ENCODE measurements around the gene RACK1. TPM values are rescaled to one million over a fixed set of nuclear protein-coding genes. Genes with fewer than 3 reads are reported as not detected.

RACK1 gene
- total and polyA plus RNA-seq, 2 of the 13 experiments (the other 11 are each of a cell fraction or from before 2014, with no cell fraction given) = 2,514 to 6,141 TPM

- Histone ChIP-seq H2AFZ (ENCODE audit: low read length) (no peak overlapping the region), H3K4me2 (ENCODE audit: low read depth, low read length) (peak overlapping the region; percentile 78), H3K9me3 (ENCODE audit: low read length) (no peaks in the 10 kb centered on the region), H3K4me3 (replicated peaks in 1 of 3; ENCODE audit: insufficient read depth in 1 of 3, low read depth in 2 of 3, low read length in 3 of 3) (peak overlapping the region; percentile 74 to 93 (median 79)), H3K36me3 (replicated peaks in 1 of 2; ENCODE audit: control insufficient read depth in 1 of 2, insufficient read depth in 2 of 2, low read length in 2 of 2) (no peaks in the 10 kb centered on the region), H3K27ac (ENCODE audit: extremely low read length, insufficient read depth, low read length) (peak overlapping the region; percentile 74), H4K20me1 (ENCODE audit: insufficient read depth, low read length) (no peaks in the 10 kb centered on the region), H3K4me1 (ENCODE audit: insufficient read depth, low read length) (peaks cover 26% of the 10 kb centered on the region), H3K27me3 (ENCODE audit: control insufficient read depth in 1 of 2, insufficient read depth in 2 of 2, low read length in 2 of 2) (no peaks in the 10 kb centered on the region; a peak in 1 of 5 replicates), H3K79me2 (ENCODE audit: insufficient read depth, low read length) (no peaks in the 10 kb centered on the region), H3K9ac (ENCODE audit: insufficient read depth, low read depth, low read length) (peak overlapping the region; percentile 70)
- intact Hi-C loops (cut with micrococcal nuclease; ENCODE audit: unreplicated experiment) = loop anchor here (1.0 kb wide), 2 partner anchors 20 to 35 kb away; no protein-coding TSS in a partner anchor
- FAIRE-seq (no peak), DNase-seq (ENCODE audit: low spot score) (peak; percentile 81), ATAC-seq (peak; percentile 32)
- ChIA-PET CTCF (ENCODE audit: low intra/inter-chr PET ratio, low total read pairs) (no interaction called here), POLR2A (interaction anchor here (1.0 to 2.3 kb wide), 4 partner anchors 20 to 36 kb away, joined by 3 to 20 read pairs (median 8); partner anchors contain the start of gene TRIM41)
- in situ Hi-C loops (cut with HindIII; ENCODE audit: extremely low pct_ligation_motif_present, low pct_unique_long_range_greater_than_20kb) = loop anchor here (5.0 kb wide), 1 partner anchor 35 kb away; the partner anchor contains the start of gene TRIM41
- 1% methylated on average over 22 of the region's 37 CpGs for WGBS (ENCODE audit: low lambda C conversion rate)
- no TSS peak for BruUV-seq (replicated peaks)
- TF ChIP-seq ZNF709 (CRISPR knock-in tag; IDR thresholded peaks at IDR 0.05) (no peak), ZKSCAN8 (CRISPR knock-in tag; IDR thresholded peaks at IDR 0.05; ENCODE audit: borderline replicate concordance) (no peak), AHR (CRISPR knock-in tag; IDR thresholded peaks at IDR 0.05) (no peak), HDAC6 (IDR thresholded peaks at IDR 0.05; ENCODE audit: low read depth, low read length) (no peak), ZNF260 (CRISPR knock-in tag; IDR thresholded peaks at IDR 0.05; ENCODE audit: borderline replicate concordance, low read depth) (no peak), ZNF12 (CRISPR knock-in tag; IDR thresholded peaks at IDR 0.05) (no peak; the same call in 1 of the 2 replicates), CEBPG (CRISPR knock-in tag; IDR thresholded peaks at IDR 0.05) (no peak), SKI (IDR thresholded peaks at IDR 0.05; ENCODE audit: partially characterized antibody) (no peak), ZNF282 (IDR thresholded peaks at IDR 0.05; ENCODE audit: partially characterized antibody) (no peak), RBM39 (IDR thresholded peaks at IDR 0.05; ENCODE audit: low read depth, low read length, poor library complexity, severe bottlenecking) (no peak), ATF3 (CRISPR knock-in tag; IDR thresholded peaks at IDR 0.05) (0 out of 2 replicates have a peak, but pooled peaks have one; percentile 35), ETV5 (CRISPR knock-in tag; IDR thresholded peaks at IDR 0.05; ENCODE audit: borderline replicate concordance) (peak; percentile 39; the same call in 1 of the 2 replicates), SSRP1 (CRISPR knock-in tag; IDR thresholded peaks at IDR 0.05) (peak; percentile 95), ZNF232 (CRISPR knock-in tag; IDR thresholded peaks at IDR 0.05; ENCODE audit: borderline replicate concordance) (peak; percentile 60; the same call in 1 of the 2 replicates), SPEN (CRISPR knock-in tag; IDR thresholded peaks at IDR 0.05; ENCODE audit: low read depth) (no peak; the same call in 1 of the 2 replicates), SMARCE1 (IDR thresholded peaks at IDR 0.05; ENCODE audit: borderline replicate concordance) (no peak), ZIK1 (CRISPR knock-in tag; IDR thresholded peaks at IDR 0.05; ENCODE audit: borderline replicate concordance, low read depth) (peak; percentile 43; the same call in 1 of the 2 replicates), ZNF234 (CRISPR knock-in tag; conservative IDR thresholded peaks at IDR 0.05) (no peak), CENPT (CRISPR knock-in tag; IDR thresholded peaks at IDR 0.05; ENCODE audit: low read depth) (no peak), ZNF567 (CRISPR knock-in tag; IDR thresholded peaks at IDR 0.05; ENCODE audit: borderline replicate concordance) (no peak)
- TF ChIP-seq, protein P1, sequence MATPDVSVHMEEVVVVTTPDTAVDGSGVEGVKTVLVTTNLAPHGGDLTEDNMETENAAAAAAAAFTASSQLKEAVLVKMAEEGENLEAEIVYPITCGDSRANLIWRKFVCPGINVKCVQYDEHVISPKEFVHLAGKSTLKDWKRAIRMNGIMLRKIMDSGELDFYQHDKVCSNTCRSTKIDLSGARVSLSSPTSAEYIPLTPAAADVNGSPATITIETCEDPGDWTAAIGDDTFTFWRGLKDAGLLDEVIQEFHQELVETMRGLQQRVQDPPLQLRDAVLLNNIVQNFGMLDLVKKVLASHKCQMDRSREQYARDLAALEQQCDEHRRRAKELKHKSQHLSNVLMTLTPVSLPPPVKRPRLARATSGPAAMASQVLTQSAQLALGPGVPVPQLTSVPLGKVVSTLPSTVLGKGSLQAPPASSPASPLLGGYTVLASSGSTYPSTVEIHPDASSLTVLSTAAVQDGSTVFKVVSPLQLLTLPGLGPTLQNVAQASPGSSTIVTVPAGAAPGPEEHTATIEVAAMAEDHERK (CRISPR knock-in tag; IDR thresholded peaks at IDR 0.05; ENCODE audit: low read depth) = no peak
- TF ChIP-seq, protein P2, sequence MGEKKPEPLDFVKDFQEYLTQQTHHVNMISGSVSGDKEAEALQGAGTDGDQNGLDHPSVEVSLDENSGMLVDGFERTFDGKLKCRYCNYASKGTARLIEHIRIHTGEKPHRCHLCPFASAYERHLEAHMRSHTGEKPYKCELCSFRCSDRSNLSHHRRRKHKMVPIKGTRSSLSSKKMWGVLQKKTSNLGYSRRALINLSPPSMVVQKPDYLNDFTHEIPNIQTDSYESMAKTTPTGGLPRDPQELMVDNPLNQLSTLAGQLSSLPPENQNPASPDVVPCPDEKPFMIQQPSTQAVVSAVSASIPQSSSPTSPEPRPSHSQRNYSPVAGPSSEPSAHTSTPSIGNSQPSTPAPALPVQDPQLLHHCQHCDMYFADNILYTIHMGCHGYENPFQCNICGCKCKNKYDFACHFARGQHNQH (CRISPR knock-in tag; IDR thresholded peaks at IDR 0.05) = peak; percentile 69
Observed at GRCh38 chr5:181187500-181188213, 56.0 kb downstream of the RACK1 start.

Measured in HepG2 (cell line).